NCI-H1417 (cell line): ENCODE results near the gene TIGD6.

Source experiments
- DNase-seq, 3 experiments: peaks; one replicate each; lab custom pipeline; 2025; lab: John Stamatoyannopoulos, UW

The TIGD6 gene

GRCh38 chr5:150016537-150016936 lies 16.1 kb upstream of the TIGD6 start:
- no peak for DNase-seq

GRCh38 chr5:150015415-150015814 lies 15.0 kb upstream of the TIGD6 start:
- no peak for DNase-seq

- DNase-seq, result no peak
These were observed 14.0 kb upstream of the TIGD6 start for GRCh38 chr5:150014456-150014855.

GRCh38 chr5:150013931-150014330 lies 13.5 kb upstream of the TIGD6 start:
- no peak for DNase-seq

GRCh38 chr5:150009671-150010387 lies 9.4 kb upstream of the TIGD6 start:
- no peak for DNase-seq

GRCh38 chr5:150007050-150007449 lies 6.6 kb upstream of the TIGD6 start:
- no peak for DNase-seq

GRCh38 chr5:150006318-150006717 lies 5.9 kb upstream of the TIGD6 start:
- DNase-seq, result no peak

GRCh38 chr5:150001660-150002486 lies 1.4 kb upstream of the TIGD6 start:
- peak in 2 of 3 experiments; percentile 24 to 47 for DNase-seq

- peak in 2 of 3 experiments; percentile 22 to 30 for DNase-seq
These were observed 671 bp upstream of the TIGD6 start for GRCh38 chr5:150000990-150001659.

- DNase-seq, result no peak
These were observed 593 bp downstream of the TIGD6 start for GRCh38 chr5:149999866-150000255.

GRCh38 chr5:149999359-149999758 lies 1.1 kb downstream of the TIGD6 start:
- DNase-seq, result no peak

GRCh38 chr5:149998281-149998680 lies 2.2 kb downstream of the TIGD6 start:
- no peak for DNase-seq

GRCh38 chr5:149996205-149996890 lies 4.1 kb downstream of the TIGD6 start:
- no peak for DNase-seq

- DNase-seq, result no peak
These were observed 4.9 kb downstream of the TIGD6 start for GRCh38 chr5:149995385-149996204.

- no peak for DNase-seq
These were observed 7.0 kb downstream of the TIGD6 start for GRCh38 chr5:149993471-149993870.

GRCh38 chr5:149990518-149991376 lies 9.7 kb downstream of the TIGD6 start:
- peak; percentile 38 to 80 (median 79) for DNase-seq

GRCh38 chr5:149988126-149988525 lies 12.3 kb downstream of the TIGD6 start:
- DNase-seq, result no peak

- DNase-seq, result no peak
These were observed 17.9 kb downstream of the TIGD6 start for GRCh38 chr5:149982505-149982904.

- no peak for DNase-seq
These were observed 19.2 kb downstream of the TIGD6 start for GRCh38 chr5:149981206-149981605.

- DNase-seq, result no peak
These were observed 20.6 kb downstream of the TIGD6 start for GRCh38 chr5:149979896-149980295.
